ENCODE results near the gene EFTUD2.

EFTUD2 gene

DNA sequence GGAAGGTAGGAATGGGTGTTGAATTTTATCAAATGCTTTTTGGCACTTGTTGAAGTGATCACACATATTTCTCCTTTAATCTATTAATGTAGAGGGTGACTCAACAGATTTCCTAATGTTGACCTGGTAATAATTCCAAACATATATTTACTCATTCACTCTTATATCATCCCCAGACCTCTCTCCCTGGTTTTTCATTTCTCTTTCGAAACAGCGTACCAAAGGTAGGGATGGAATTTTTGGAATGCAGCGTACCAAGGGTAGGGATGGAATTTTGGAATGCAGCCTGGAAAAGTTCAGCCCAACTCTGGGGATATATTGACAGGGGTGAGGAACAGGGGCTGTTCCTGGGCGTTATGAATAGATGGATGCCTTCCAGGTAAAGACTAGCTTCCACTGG, 41.1 kb upstream of the EFTUD2 start:
- no peak for DNase-seq (ENCODE audit: extremely low read depth, low read depth)
- TF ChIP-seq CTCF (IDR thresholded peaks at IDR 0.05; ENCODE audit: low read depth, low read length), result no peak

DNA sequence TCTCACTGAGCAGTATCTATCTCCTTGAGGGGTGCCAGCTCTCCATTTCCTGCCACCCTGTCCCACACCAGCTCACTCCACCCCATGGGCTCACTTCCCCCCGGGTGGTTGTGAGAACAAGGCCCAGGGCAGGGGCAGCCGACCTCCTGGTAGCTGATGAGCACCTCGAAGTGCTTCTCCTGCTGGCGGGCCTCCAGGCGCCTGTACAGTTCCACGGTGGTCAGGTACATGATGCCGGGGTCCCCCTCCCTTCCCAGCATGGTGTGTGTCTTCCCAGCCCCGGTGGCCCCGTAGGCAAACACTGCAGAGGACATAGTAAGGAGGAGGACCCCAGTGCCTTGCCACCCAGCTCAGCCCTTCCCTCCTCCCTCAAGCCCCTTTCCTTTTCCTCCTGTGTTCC, 35.9 kb upstream of the EFTUD2 start:
- DNase-seq (ENCODE audit: extremely low read depth, low read depth), result no peak
- no peak for TF ChIP-seq CTCF (IDR thresholded peaks at IDR 0.05; ENCODE audit: low read depth, low read length)

DNA sequence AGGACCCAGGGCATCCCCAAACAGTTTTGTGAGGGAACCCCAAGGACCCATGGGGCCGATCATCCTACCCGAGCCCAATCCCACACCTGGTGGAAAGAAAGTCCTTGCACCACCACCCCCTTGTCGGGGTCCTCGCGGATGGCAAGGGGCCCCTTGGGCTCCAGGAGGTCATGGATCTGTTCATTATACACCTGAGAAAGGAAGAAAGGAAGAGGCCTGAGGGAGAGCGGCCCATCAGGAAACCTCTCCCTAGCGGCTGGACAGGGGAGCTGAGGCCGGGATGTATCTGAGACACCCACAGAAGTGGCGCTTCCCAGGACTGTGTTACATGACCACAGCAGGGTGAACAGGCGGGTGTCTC, 35.5 kb upstream of the EFTUD2 start:
- DNase-seq (ENCODE audit: extremely low read depth, low read depth), result no peak
- no peak for TF ChIP-seq CTCF (IDR thresholded peaks at IDR 0.05; ENCODE audit: low read depth, low read length)

GRCh38 chr17:44933824-44934744, 34.8 kb upstream of the EFTUD2 start:
- TF ChIP-seq CTCF (IDR thresholded peaks at IDR 0.05; ENCODE audit: low read depth, low read length), result no peak
- no peak for DNase-seq (ENCODE audit: extremely low read depth, low read depth)

DNA sequence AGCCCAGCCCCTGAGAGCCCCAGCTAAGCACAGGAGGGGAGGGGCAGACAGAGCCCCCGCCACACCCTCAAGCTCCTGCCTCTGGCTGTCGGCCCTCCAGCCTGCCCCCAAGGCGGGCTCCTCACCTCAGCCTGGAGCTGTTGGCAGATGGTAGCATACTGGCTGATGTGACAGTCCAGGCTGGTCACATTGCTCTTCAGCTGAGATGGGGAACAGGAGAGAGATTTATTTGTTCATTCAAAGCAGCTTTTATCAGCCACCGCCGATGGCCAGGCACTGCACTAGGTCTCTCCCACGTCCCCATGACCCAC, 33.5 kb upstream of the EFTUD2 start:
- TF ChIP-seq CTCF (IDR thresholded peaks at IDR 0.05; ENCODE audit: low read depth, low read length), result no peak
- DNase-seq (ENCODE audit: extremely low read depth, low read depth), result no peak

DNA sequence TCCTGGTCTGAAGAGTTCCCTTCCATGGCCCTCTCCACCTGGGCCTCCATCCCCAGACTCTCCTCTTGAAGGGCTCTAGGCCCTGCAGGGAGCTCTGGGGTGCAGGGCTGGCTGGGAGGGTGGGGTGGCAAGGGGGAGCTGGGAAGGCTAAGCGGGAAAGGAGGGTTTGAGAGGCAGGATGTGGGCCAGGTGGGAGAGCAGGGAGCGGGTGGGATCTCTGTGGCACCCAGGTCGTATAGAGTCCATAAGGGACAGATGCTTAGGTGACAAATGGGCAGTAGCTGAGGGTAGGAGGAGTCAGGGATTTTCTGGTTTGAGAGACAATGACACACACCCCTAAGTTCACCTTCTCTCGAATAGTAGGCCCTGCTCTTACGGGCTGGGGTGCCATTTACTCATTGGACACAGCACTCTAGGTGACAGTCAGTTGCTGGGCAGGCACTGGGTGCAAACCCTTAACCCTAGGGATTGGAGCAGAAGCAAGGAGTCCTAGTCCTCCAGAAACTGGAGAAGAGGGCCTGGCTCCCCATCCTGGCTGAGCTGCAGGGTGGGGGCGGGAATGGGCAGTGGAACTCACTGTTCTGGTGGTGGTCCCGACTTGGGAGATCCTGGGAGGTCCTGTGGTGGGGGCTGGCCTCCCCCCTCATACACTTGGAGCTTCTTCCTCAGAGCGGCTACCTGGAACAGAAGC, 33.0 kb upstream of the EFTUD2 start:
- DNase-seq (ENCODE audit: extremely low read depth, low read depth), result no peak
- TF ChIP-seq CTCF (IDR thresholded peaks at IDR 0.05; ENCODE audit: low read depth, low read length), result no peak

GRCh38 chr17:44931376-44931775, 32.1 kb upstream of the EFTUD2 start:
- no peak for DNase-seq (ENCODE audit: extremely low read depth, low read depth)
- no peak for TF ChIP-seq CTCF (IDR thresholded peaks at IDR 0.05; ENCODE audit: low read depth, low read length)
